CD14-positive monocyte (primary cell): Measurements from ENCODE around the gene INPP4A. TPM values are rescaled to one million over a fixed set of nuclear protein-coding genes. Genes with fewer than 3 reads are reported as not detected.

Source experiments
- DNase-seq, 3 donors: peaks; one replicate each; pipeline ENCODE4 v3.0.0-alpha.2; 2011 to 2022
- H2AFZ ChIP-seq: 2 replicates; pipeline ENCODE4 v1.6.0; 2012; ENCODE audit warnings: mild to moderate bottlenecking, low read depth, low read length, inconsistent platforms; ENCODE audit not compliant: insufficient read depth, poor library complexity, severe bottlenecking
- H3K27ac ChIP-seq, 2 donors: 1 replicate in 1 of 2; 2 replicates in 1 of 2; pipeline ENCODE4 v1.5.1; 2012 to 2013; ENCODE audit warnings: low read length in 2 of 2, control low read depth in 1 of 2, inconsistent platforms in 1 of 2, low read depth in 1 of 2, mild to moderate bottlenecking in 1 of 2
- H3K27me3 ChIP-seq, 2 donors: one replicate each; pipeline versions ENCODE4 v1.6.0 to v1.6.1; 2011 to 2013; ENCODE audit warnings: low read length in 2 of 2; ENCODE audit not compliant: control insufficient read depth in 2 of 2, insufficient read depth in 2 of 2
- H3K36me3 ChIP-seq, 2 donors: replicated peaks in 1 of 2; 1 replicate in 1 of 2; 2 replicates in 1 of 2; pipeline versions ENCODE4 v1.5.1 to v1.6.1; 2012 to 2013; ENCODE audit warnings: low read length in 2 of 2, control low read depth in 1 of 2, inconsistent platforms in 1 of 2, mild to moderate bottlenecking in 1 of 2; ENCODE audit not compliant: insufficient read depth in 2 of 2, control insufficient read depth in 1 of 2
- H3K4me1 ChIP-seq, 2 donors: 1 replicate in 1 of 2; 2 replicates in 1 of 2; pipeline versions ENCODE4 v1.5.1 to v1.6.1; 2012 to 2013; ENCODE audit warnings: low read length in 2 of 2, control low read depth in 1 of 2, inconsistent platforms in 1 of 2, mild to moderate bottlenecking in 1 of 2, moderate library complexity in 1 of 2; ENCODE audit not compliant: insufficient read depth in 2 of 2, control insufficient read depth in 1 of 2
- H3K4me2 ChIP-seq: replicated peaks from 2 replicates; pipeline ENCODE3; 2012; ENCODE audit warnings: low read length, moderate library complexity, mild to moderate bottlenecking; ENCODE audit not compliant: poor library complexity, severe bottlenecking; ENCODE audit errors: extremely low read depth
- H3K4me3 ChIP-seq, 3 experiments: fragments of 200-600 bp in 1 of 3; sonication (generic) in 1 of 3; replicated peaks in 1 of 3; 1 replicate in 2 of 3; 2 replicates in 1 of 3; pipeline ENCODE4 v1.5.1; 2011 to 2013; ENCODE audit warnings: low read length in 3 of 3, mild to moderate bottlenecking in 3 of 3, control low read depth in 2 of 3, low read depth in 2 of 3, inconsistent platforms in 1 of 3, moderate library complexity in 1 of 3
- H3K79me2 ChIP-seq: 2 replicates; pipeline ENCODE4 v1.6.0; 2012; ENCODE audit warnings: mild to moderate bottlenecking, control low read depth, inconsistent platforms, low read length, moderate library complexity; ENCODE audit not compliant: insufficient read depth
- H3K9ac ChIP-seq: 2 replicates; pipeline ENCODE4 v1.6.0; 2017; ENCODE audit warnings: low read length, mild to moderate bottlenecking; ENCODE audit not compliant: insufficient read depth, poor library complexity, severe bottlenecking
- H3K9me3 ChIP-seq, 2 donors: replicated peaks in 1 of 2; 1 replicate in 1 of 2; 2 replicates in 1 of 2; pipeline versions ENCODE4 v1.5.1 to v1.6.1; 2012 to 2013; ENCODE audit warnings: low read length in 2 of 2, control low read depth in 1 of 2; ENCODE audit not compliant: control insufficient read depth in 1 of 2, insufficient read depth in 1 of 2
- H4K20me1 ChIP-seq: 2 replicates; pipeline ENCODE4 v1.6.0; 2012; ENCODE audit warnings: mild to moderate bottlenecking, low read length, control low read depth, moderate library complexity; ENCODE audit not compliant: insufficient read depth
- H3K27ac Mint-ChIP-seq, 7 donors: one replicate each; pipeline ENCODE4 v1.8.0; 2020; ENCODE audit warnings: mild to moderate bottlenecking in 7 of 7, mixed read lengths in 7 of 7, moderate library complexity in 6 of 7, inconsistent platforms in 2 of 7
- H3K27me3 Mint-ChIP-seq, 3 donors: one replicate each; pipeline ENCODE4 v1.8.0; 2021 to 2022; ENCODE audit warnings: low read depth in 3 of 3, mild to moderate bottlenecking in 3 of 3, mixed read lengths in 3 of 3, moderate library complexity in 3 of 3, inconsistent platforms in 1 of 3
- H3K36me3 Mint-ChIP-seq, 2 donors: one replicate each; pipeline ENCODE4 v1.8.0; 2020; ENCODE audit warnings: mixed read lengths in 2 of 2, inconsistent platforms in 1 of 2, mild to moderate bottlenecking in 1 of 2
- H3K4me1 Mint-ChIP-seq: one replicate; pipeline ENCODE4 v1.8.0; 2020; ENCODE audit warnings: mild to moderate bottlenecking, mixed read lengths
- H3K4me3 Mint-ChIP-seq, 2 donors: one replicate each; pipeline ENCODE4 v1.8.0; 2020; ENCODE audit warnings: mild to moderate bottlenecking in 2 of 2, mixed read lengths in 2 of 2, moderate library complexity in 1 of 2
- H3K9me3 Mint-ChIP-seq, 7 donors: one replicate each; pipeline ENCODE4 v1.8.0; 2020 to 2022; ENCODE audit warnings: mixed read lengths in 7 of 7, mild to moderate bottlenecking in 6 of 7, moderate library complexity in 6 of 7, inconsistent platforms in 2 of 7
- WGBS: methylation state at CpG from one replicate; pipeline ENCODE4 v1.1.5; 2013; ENCODE audit warnings: missing lambda C conversion rate; ENCODE audit not compliant: insufficient coverage; 5-methylcytosine and 5-hydroxymethylcytosine counted together
- intact Hi-C, 2 donors: fragments of 100-400 bp; cut with micrococcal nuclease; formaldehyde crosslinking; loops; one replicate each; pipeline versions ENCODE4 v1.15.0 to v1.15.1; 2023
- polyA plus RNA-seq, 3 donors: library from polyadenylated mRNA; depleted of rRNA in 1 of 3; unstranded in 2 of 3; stranded (reverse) in 1 of 3; fragments of 300-500 nt in 2 of 3; fragments of >200 nt in 1 of 3; fragmentation: Illumina TruSeq in 2 of 3; gene quantifications; 1 replicate in 2 of 3; 2 replicates in 1 of 3; pipeline ENCODE4 v1.2.3, GENCODE V29; 2012 to 2021
- TF ChIP-seq, protein P1 (sequence below): fragments of 200-600 bp; IDR thresholded peaks from one replicate; pipeline ENCODE4 v1.8.0; 2022; ENCODE audit warnings: antibody characterized with exemption, mild to moderate bottlenecking

Gene INPP4A
- polyA plus RNA-seq, 3 donors: 13.7 to 52.4 (median 20.7) TPM

DNA sequence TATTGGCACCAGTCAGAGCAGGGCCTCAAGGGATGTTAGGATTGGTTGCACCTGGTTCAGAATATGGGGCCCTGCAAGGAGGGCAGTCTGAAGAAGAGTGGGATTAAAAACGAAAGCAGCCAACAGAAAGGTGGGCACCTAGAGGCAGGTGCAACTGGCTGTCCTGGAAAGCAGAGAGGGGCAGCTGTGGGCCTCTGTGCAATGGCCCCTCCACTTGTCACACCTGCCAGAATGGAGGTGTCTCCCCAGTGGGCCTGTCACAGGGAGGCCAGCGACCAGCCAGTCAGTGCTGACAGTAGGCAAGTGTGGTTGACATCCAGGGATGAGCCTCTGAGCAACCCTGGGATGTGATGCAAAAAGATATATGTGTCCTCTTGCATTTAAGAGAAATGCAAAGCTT is 37.7 kb downstream of the INPP4A start:
- peaks cover 4 to 13% of the 10 kb centered on the region in 2 donors for H3K36me3 ChIP-seq
- H3K4me1 ChIP-seq: peaks cover 35 to 47% of the 10 kb centered on the region in 2 donors
- no peak overlapping the region for H2AFZ ChIP-seq
- H3K4me3 ChIP-seq: no peak overlapping the region
- intact Hi-C loops: no loop called here
- Mint-ChIP-seq H3K4me1 (peaks cover 67% of the 10 kb centered on the region), H3K27ac (no peak overlapping the region), H3K27me3 (peaks cover 0 to 4% (median 0%) of the 10 kb centered on the region in 3 donors), H3K9me3 (no peaks in the 10 kb centered on the region), H3K36me3 (peaks cover 20 to 22% of the 10 kb centered on the region in 2 donors), H3K4me3 (no peak overlapping the region)
- no peak for DNase-seq
- peaks cover 100% of the 10 kb centered on the region for H3K79me2 ChIP-seq
- no peaks in the 10 kb centered on the region for H3K9me3 ChIP-seq
- TF ChIP-seq, protein P1, sequence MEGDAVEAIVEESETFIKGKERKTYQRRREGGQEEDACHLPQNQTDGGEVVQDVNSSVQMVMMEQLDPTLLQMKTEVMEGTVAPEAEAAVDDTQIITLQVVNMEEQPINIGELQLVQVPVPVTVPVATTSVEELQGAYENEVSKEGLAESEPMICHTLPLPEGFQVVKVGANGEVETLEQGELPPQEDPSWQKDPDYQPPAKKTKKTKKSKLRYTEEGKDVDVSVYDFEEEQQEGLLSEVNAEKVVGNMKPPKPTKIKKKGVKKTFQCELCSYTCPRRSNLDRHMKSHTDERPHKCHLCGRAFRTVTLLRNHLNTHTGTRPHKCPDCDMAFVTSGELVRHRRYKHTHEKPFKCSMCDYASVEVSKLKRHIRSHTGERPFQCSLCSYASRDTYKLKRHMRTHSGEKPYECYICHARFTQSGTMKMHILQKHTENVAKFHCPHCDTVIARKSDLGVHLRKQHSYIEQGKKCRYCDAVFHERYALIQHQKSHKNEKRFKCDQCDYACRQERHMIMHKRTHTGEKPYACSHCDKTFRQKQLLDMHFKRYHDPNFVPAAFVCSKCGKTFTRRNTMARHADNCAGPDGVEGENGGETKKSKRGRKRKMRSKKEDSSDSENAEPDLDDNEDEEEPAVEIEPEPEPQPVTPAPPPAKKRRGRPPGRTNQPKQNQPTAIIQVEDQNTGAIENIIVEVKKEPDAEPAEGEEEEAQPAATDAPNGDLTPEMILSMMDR: no peak
- H4K20me1 ChIP-seq: peaks cover 99% of the 10 kb centered on the region
- H3K27me3 ChIP-seq: no peaks in the 10 kb centered on the region
- H3K9ac ChIP-seq: no peak overlapping the region
- 94% methylated on average over 2 of the region's 2 CpGs for WGBS
- H3K4me2 ChIP-seq: no peak overlapping the region
- no peak overlapping the region for H3K27ac ChIP-seq

DNA sequence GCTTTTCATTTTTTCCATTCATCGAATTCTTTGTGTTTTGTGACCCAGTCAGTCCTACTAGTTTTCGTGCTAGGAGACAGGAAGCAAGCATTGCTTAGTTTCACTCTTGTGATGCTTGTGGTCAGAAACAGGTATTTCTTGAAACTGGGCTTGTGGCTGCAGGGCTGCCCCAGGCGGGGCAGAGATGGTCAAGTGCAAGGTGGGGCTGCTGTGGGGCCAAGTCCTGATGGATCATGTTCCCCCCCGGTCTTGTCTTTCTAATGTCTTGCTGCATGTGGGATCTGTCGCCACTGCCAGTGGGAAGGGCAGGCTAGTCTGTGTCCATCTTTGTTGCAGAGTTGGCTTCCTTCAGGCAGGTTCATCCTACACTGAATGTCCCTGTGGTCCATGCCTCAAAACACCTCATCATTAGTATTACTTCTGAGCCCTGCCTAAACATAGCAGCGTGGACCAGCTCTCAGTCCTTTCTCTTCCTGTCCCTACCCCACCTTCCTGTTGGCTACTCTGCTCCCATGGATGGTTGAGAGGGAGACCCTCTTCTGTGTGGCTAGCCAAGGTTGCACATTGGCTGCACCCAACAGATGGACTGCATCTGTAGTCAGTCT is 38.7 kb downstream of the INPP4A start:
- peak overlapping the region in 1 of 7 donors; percentile 65 for H3K27ac Mint-ChIP-seq
- TF ChIP-seq, protein P1: no peak
- H3K4me2 ChIP-seq: no peak overlapping the region

More for the DNA sequence above, 38.7 kb downstream of the INPP4A start:
- Mint-ChIP-seq H3K4me1 (peaks cover 67% of the 10 kb centered on the region), H3K27me3 (peaks cover 0 to 4% (median 0%) of the 10 kb centered on the region in 3 donors), H3K9me3 (no peaks in the 10 kb centered on the region), H3K36me3 (peaks cover 14 to 15% of the 10 kb centered on the region in 2 donors), H3K4me3 (no peak overlapping the region)
- H3K36me3 ChIP-seq: peaks cover 4 to 9% of the 10 kb centered on the region in 2 donors
- peaks cover 96% of the 10 kb centered on the region for H4K20me1 ChIP-seq
- intact Hi-C loops: no loop called here
- H3K4me1 ChIP-seq: peaks cover 35 to 47% of the 10 kb centered on the region in 2 donors
- H3K27ac ChIP-seq: peak overlapping the region in 1 of 2 donors; percentile 22
- 71% methylated on average over 4 of the region's 6 CpGs for WGBS
- no peaks in the 10 kb centered on the region for H3K27me3 ChIP-seq
- no peak overlapping the region for H3K9ac ChIP-seq
- peaks cover 100% of the 10 kb centered on the region for H3K79me2 ChIP-seq
- H3K4me3 ChIP-seq: no peak overlapping the region
- no peak for DNase-seq
- no peak overlapping the region for H2AFZ ChIP-seq
- no peaks in the 10 kb centered on the region for H3K9me3 ChIP-seq
